Lower leg skin (tissue), 3 donors: Measurements from ENCODE around the gene EXOC1.

Experiments used
- CTCF ChIP-seq, 3 donors: fragments of 450-650 bp; IDR thresholded peaks; one replicate each; pipeline ENCODE4 v1.5.1; 2016; ENCODE audit warnings: antibody characterized with exemption in 3 of 3, mild to moderate bottlenecking in 3 of 3, moderate library complexity in 2 of 3
- POLR2A ChIP-seq, 2 donors: fragments of 450-650 bp; IDR thresholded peaks; one replicate each; pipeline ENCODE4 v1.6.1; 2016 to 2017; ENCODE audit warnings: antibody characterized with exemption in 2 of 2, mild to moderate bottlenecking in 1 of 2, moderate library complexity in 1 of 2

GRCh38 chr4:55830716-55831115, 22.7 kb upstream of the EXOC1 start:
- TF ChIP-seq CTCF (IDR thresholded peaks at IDR 0.05) (no peak), POLR2A (IDR thresholded peaks at IDR 0.05) (no peak)
